GM10248 (cell line): ENCODE data around the gene DDO.

ENCODE experiments used
- CTCF ChIA-PET: fragments of 300-600 bp; sonication (Branson Sonifier 250); formaldehyde crosslinking; extraction: SDS; loops from one replicate; lab custom pipeline; 2021; ENCODE audit warnings: antibody characterized with exemption; lab: Yijun Ruan, JAX
- POLR2A ChIA-PET: fragments of 350-650 bp; sonication (Branson Sonifier 250); formaldehyde crosslinking; extraction: SDS; loops from one replicate; lab custom pipeline; 2020; ENCODE audit warnings: antibody characterized with exemption; lab: Yijun Ruan, JAX
- DNase-seq: peaks from one replicate; pipeline ENCODE4 v3.0.0; 2012; ENCODE audit errors: extremely low spot score
- CTCF ChIP-seq: IDR thresholded peaks from 2 replicates; pipeline ENCODE4 v1.5.1; 2012; ENCODE audit warnings: mild to moderate bottlenecking, low read depth; ENCODE audit errors: extremely low read depth, missing control alignments, control extremely low read depth

Gene DDO

GRCh38 chr6:110355727-110356126 is 59.6 kb downstream of the DDO start:
- TF ChIP-seq CTCF = no peak
- ChIA-PET POLR2A (no interaction called here), CTCF (no interaction called here)
- no peak for DNase-seq

GRCh38 chr6:110355022-110355421 is 60.4 kb downstream of the DDO start:
- TF ChIP-seq CTCF = no peak
- ChIA-PET POLR2A (no interaction called here), CTCF (interaction anchor here (1.1 to 2.0 kb wide), 2 partner anchors 13 to 35 kb away, joined by 3 to 8 read pairs; no protein-coding TSS in a partner anchor)
- DNase-seq = no peak

DNA sequence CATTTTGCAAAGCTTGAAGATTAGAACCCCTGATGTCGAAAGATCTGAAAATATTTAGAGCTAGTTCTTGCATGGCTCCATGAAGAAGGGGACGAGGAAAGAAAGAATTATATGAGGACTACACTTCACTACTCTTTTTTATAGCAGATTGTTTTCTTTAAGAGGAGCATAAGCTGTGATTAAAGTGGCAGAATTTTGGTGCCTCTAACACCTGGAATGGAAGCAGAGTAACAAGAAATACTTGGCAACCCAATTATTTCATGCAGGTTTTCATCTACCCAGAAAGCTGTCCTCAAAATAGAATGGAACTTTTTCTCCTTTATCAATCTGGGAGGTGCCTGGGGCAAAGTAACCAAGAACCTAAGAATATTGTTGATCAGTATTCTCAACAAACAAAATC is 61.2 kb downstream of the DDO start:
- DNase-seq = no peak
- ChIA-PET POLR2A (no interaction called here), CTCF (interaction anchor here (0.8 to 2.0 kb wide), 3 partner anchors 12 to 314 kb away, joined by 3 to 8 read pairs (median 3); no protein-coding TSS in a partner anchor)
- no peak for TF ChIP-seq CTCF

- no peak for DNase-seq
- POLR2A ChIA-PET = no interaction called here
- TF ChIP-seq CTCF = no peak
- CTCF ChIA-PET = interaction anchor here (2.0 kb wide), 1 partner anchor 12 kb away, joined by 8 read pairs; no protein-coding TSS in a partner anchor
Measured at GRCh38 chr6:110353457-110354001, 61.8 kb downstream of the DDO start.

GRCh38 chr6:110352563-110353262 is 62.7 kb downstream of the DDO start:
- ChIA-PET POLR2A (no interaction called here), CTCF (interaction anchor here (1.0 kb wide), 2 partner anchors 11 to 39 kb away, joined by 4 to 6 read pairs; no protein-coding TSS in a partner anchor)
- no peak for DNase-seq
- no peak for TF ChIP-seq CTCF

- ChIA-PET CTCF (interaction anchor here (1.0 to 1.3 kb wide), 3 partner anchors 10 to 39 kb away, joined by 3 to 6 read pairs (median 4); no protein-coding TSS in a partner anchor), POLR2A (no interaction called here)
- no peak for DNase-seq
- TF ChIP-seq CTCF = no peak
Measured at GRCh38 chr6:110351986-110352385, 63.4 kb downstream of the DDO start.
